Endothelial cell of umbilical vein (primary cell): ENCODE results near the gene ATP1B3.
"Not testable (repeated sequence)": the region's sequence is repeated elsewhere in the genome, so short reads cannot be mapped to it uniquely, and the experiment has no call there.

ENCODE experiments used
- CTCF ChIP-seq, 2 donors: IDR thresholded peaks; 1 replicate in 1 of 2; 2 replicates in 1 of 2; pipeline ENCODE4 v1.5.1; 2011; ENCODE audit warnings: low read length in 2 of 2, mild to moderate bottlenecking in 2 of 2, moderate library complexity in 2 of 2, control low read depth in 1 of 2, inconsistent platforms in 1 of 2, low read depth in 1 of 2; ENCODE audit not compliant: insufficient read depth in 1 of 2; ENCODE audit errors: extremely low read depth in 1 of 2
- EZH2 ChIP-seq: IDR thresholded peaks from 2 replicates; pipeline ENCODE4 v1.6.1; 2012; ENCODE audit warnings: borderline replicate concordance, low read depth, mild to moderate bottlenecking, moderate library complexity, low read length, inconsistent platforms; ENCODE audit not compliant: severe bottlenecking
- FOS ChIP-seq: IDR thresholded peaks from 2 replicates; pipeline ENCODE4 v1.6.1; 2011; ENCODE audit warnings: mild to moderate bottlenecking, low read length, moderate library complexity, borderline replicate concordance; ENCODE audit not compliant: insufficient read depth
- GATA2 ChIP-seq: IDR thresholded peaks from 2 replicates; pipeline ENCODE4 v1.7.0; 2011; ENCODE audit warnings: low read depth, mild to moderate bottlenecking, moderate library complexity, mixed read lengths, low read length; ENCODE audit not compliant: insufficient read length, insufficient read depth
- JUN ChIP-seq: IDR thresholded peaks from 2 replicates; pipeline ENCODE4 v1.6.1; 2011; ENCODE audit warnings: borderline replicate concordance, low read depth; ENCODE audit not compliant: insufficient read length, insufficient read depth
- MAX ChIP-seq: IDR thresholded peaks from 2 replicates; pipeline ENCODE4 v1.6.1; 2011; ENCODE audit not compliant: insufficient read depth, insufficient read length
- MYC ChIP-seq: IDR thresholded peaks from one replicate; pipeline ENCODE4 v1.6.1; 2011; ENCODE audit warnings: mild to moderate bottlenecking, low read depth, low read length
- POLR2A ChIP-seq: IDR thresholded peaks from 2 replicates; pipeline ENCODE4 v1.6.1; 2012; ENCODE audit warnings: low read depth, mild to moderate bottlenecking, control low read depth, low read length
- POLR2AphosphoS5 ChIP-seq: IDR thresholded peaks from 2 replicates; pipeline ENCODE4 v1.6.1; 2012; ENCODE audit warnings: low read depth, mild to moderate bottlenecking, control low read depth, low read length, moderate library complexity; ENCODE audit not compliant: insufficient read depth

- TF ChIP-seq CTCF (IDR thresholded peaks at IDR 0.05; ENCODE audit: extremely low read depth in 1 of 2, insufficient read depth in 1 of 2, low read depth in 1 of 2, low read length in 2 of 2); POLR2AphosphoS5; EZH2; POLR2A; JUN; MAX; MYC; FOS; GATA2: not testable (repeated sequence)
Measured at GRCh38 chr3:141909986-141910385, 33.5 kb downstream of the ATP1B3 start.
